Astrocyte of the spinal cord (primary cell): ENCODE results near the gene LY6G5C.

Experiments used
- DNase-seq: peaks from one replicate; pipeline ENCODE4 v3.0.0; 2011; ENCODE audit warnings: low read depth, low spot score
- H3K4me3 ChIP-seq: 2 replicates; pipeline ENCODE4 v1.5.1; 2011; ENCODE audit warnings: low read depth, mild to moderate bottlenecking, low read length, moderate library complexity
- CTCF ChIP-seq: IDR thresholded peaks from 2 replicates; pipeline ENCODE4 v1.5.1; 2012; ENCODE audit warnings: low read depth, mild to moderate bottlenecking, low read length, inconsistent platforms
- in situ Hi-C: cut with HindIII; loops from 2 replicates; pipeline ENCODE4 v1.10.0; 2017; ENCODE audit warnings: low sequenced_read_pairs

LY6G5C gene

GRCh38 chr6:31700740-31701401 is 20.0 kb upstream of the LY6G5C start:
- in situ Hi-C loops = no loop called here
- no peak for TF ChIP-seq CTCF
- no peak overlapping the region for H3K4me3 ChIP-seq

DNA sequence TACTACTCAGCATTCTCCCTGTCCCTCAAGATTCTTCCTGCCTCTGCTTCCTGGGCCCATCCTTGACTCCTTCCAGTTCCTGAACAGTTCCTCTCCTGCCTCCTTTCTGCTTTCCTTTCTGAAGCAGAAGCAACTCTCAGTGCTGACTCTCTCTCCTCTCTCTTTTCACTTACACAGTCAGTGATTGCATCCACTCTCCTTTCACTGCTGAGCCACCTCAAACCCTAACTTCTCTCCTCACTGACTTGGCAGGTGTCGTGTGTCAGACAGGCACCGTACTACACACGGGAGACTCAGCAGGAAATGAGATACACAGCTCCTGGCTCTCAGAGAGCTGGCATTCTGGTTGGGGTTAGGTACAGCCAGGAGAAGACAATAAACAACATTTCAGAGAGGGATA is 16.7 kb upstream of the LY6G5C start:
- DNase-seq = no peak
- no peak for TF ChIP-seq CTCF
- no peak overlapping the region for H3K4me3 ChIP-seq
- in situ Hi-C loops = no loop called here

More at GRCh38 chr6:31700740-31701401, 20.0 kb upstream of the LY6G5C start:
- DNase-seq = no peak

- TF ChIP-seq CTCF = no peak
- no peak for DNase-seq
- in situ Hi-C loops = no loop called here
- no peak overlapping the region for H3K4me3 ChIP-seq
Measured at GRCh38 chr6:31693535-31693934, 12.7 kb upstream of the LY6G5C start.

DNA sequence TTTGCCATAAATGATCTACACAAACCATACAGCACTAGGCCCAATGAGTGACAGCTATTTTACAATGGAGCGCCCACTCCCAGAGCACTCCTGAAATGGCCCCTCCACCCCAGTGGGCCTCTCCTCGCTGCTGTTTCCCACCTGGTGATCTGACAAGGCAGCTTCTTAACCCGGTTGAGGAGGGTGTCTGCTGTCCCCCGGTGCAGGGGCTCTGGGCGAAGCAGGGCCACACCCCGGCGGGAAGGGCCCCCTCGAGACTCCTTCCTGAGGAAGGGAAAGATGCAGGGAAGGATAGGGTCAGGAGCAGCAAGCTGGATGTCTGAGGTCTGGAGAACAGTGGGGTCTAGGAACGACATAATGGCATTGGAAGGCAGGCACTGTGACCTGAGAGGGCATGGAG is 12.0 kb upstream of the LY6G5C start:
- no peak overlapping the region for H3K4me3 ChIP-seq
- TF ChIP-seq CTCF = no peak
- no peak for DNase-seq
- in situ Hi-C loops = no loop called here

GRCh38 chr6:31692353-31692752 is 11.5 kb upstream of the LY6G5C start:
- in situ Hi-C loops = no loop called here

GRCh38 chr6:31691564-31692108 is 10.8 kb upstream of the LY6G5C start:
- in situ Hi-C loops = no loop called here
- DNase-seq = no peak
- no peak for TF ChIP-seq CTCF
- H3K4me3 ChIP-seq = no peak overlapping the region

More at GRCh38 chr6:31692353-31692752, 11.5 kb upstream of the LY6G5C start:
- no peak for DNase-seq
- TF ChIP-seq CTCF = no peak
- H3K4me3 ChIP-seq = no peak overlapping the region
